H4 (cell line): ENCODE results near the gene GJA3. TPM values are rescaled to one million over a fixed set of nuclear protein-coding genes. Genes with fewer than 3 reads are reported as not detected.

Experiments
- DNase-seq: peaks from one replicate; pipeline ENCODE4 v3.0.0-alpha.2; 2015; ENCODE audit warnings: low spot score
- total RNA-seq: library from RNA; depleted of rRNA; stranded (reverse); fragments of >200 nt; shearing (Covaris generic); gene quantifications from 2 replicates; pipeline ENCODE4 v1.2.3, GENCODE V29; 2014

The GJA3 gene
- total RNA-seq, 1 experiment from 2014 or later, result 0.25 TPM

GRCh38 chr13:20151016-20151415 is 9.8 kb downstream of the GJA3 start:
- no peak for DNase-seq

GRCh38 chr13:20150561-20150960 is 10.3 kb downstream of the GJA3 start:
- no peak for DNase-seq

GRCh38 chr13:20149762-20150161 is 11.1 kb downstream of the GJA3 start:
- DNase-seq, result no peak

GRCh38 chr13:20148501-20149183 is 12.2 kb downstream of the GJA3 start:
- DNase-seq, result no peak

- DNase-seq, result no peak
Observed at GRCh38 chr13:20146381-20146780, 14.5 kb downstream of the GJA3 start.

GRCh38 chr13:20145521-20145920 is 15.3 kb downstream of the GJA3 start:
- DNase-seq, result no peak

GRCh38 chr13:20144141-20144850 is 16.6 kb downstream of the GJA3 start:
- DNase-seq, result no peak

- no peak for DNase-seq
Observed at GRCh38 chr13:20142927-20143480, 17.8 kb downstream of the GJA3 start.

GRCh38 chr13:20142023-20142926 is 18.6 kb downstream of the GJA3 start:
- DNase-seq, result no peak

- DNase-seq, result no peak
Observed at GRCh38 chr13:20141238-20142022, 19.4 kb downstream of the GJA3 start.

- no peak for DNase-seq
Observed at GRCh38 chr13:20140487-20140886, 20.4 kb downstream of the GJA3 start.

- no peak for DNase-seq
Observed at GRCh38 chr13:20137875-20138274, 23.0 kb downstream of the GJA3 start.

GRCh38 chr13:20136781-20137703 is 23.8 kb downstream of the GJA3 start:
- no peak for DNase-seq

GRCh38 chr13:20134732-20135131 is 26.1 kb downstream of the GJA3 start:
- no peak for DNase-seq

- DNase-seq, result no peak
Observed at GRCh38 chr13:20132052-20132634, 28.7 kb downstream of the GJA3 start.

GRCh38 chr13:20131057-20131832 is 29.6 kb downstream of the GJA3 start:
- DNase-seq, result no peak

GRCh38 chr13:20130652-20131051 is 30.2 kb downstream of the GJA3 start:
- no peak for DNase-seq

- no peak for DNase-seq
Observed at GRCh38 chr13:20130012-20130411, 30.8 kb downstream of the GJA3 start.

GRCh38 chr13:20129076-20129475 is 31.8 kb downstream of the GJA3 start:
- no peak for DNase-seq
